ENCODE measurements around the gene SLC26A4. TPM values are rescaled to one million over a fixed set of nuclear protein-coding genes. Genes with fewer than 3 reads are reported as not detected.

Gene SLC26A4
- total and polyA plus RNA-seq, 10 of the 15 experiments (the other 5 are each of a cell fraction or from before 2014, with no cell fraction given): 0.01 to 0.18 (median 0.08) TPM; not detected in 5

DNA sequence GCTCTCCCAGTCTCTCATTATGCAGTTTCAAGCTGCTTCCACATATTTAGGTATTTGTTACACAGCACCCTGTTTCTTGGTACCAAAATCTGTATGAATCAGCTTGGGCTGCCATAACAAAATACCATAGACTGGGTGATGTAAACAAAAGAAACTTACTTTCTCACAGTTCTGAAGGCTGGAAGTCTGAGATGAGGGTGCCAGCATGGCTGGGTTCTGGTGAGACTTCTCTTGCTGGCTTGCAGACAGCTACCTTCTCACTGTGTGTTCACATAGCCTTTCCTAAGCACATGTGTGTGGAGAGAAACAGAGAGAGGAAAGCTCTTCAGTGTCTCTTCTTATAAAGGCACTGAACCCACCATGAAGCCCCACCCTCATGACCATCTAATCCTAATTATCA, 67.6 kb downstream of the SLC26A4 start:
- POLR2A ChIA-PET: no interaction called here
- no peaks in the 10 kb centered on the region for H3K4me1 ChIP-seq (ENCODE audit: control insufficient read depth, insufficient read depth, low read length)
- H3K9ac ChIP-seq (ENCODE audit: control insufficient read depth, insufficient read depth, low read length): no peak overlapping the region
- SMC1A ChIA-PET (ENCODE audit: uncharacterized antibody, unreplicated experiment): interaction anchor here (0.6 to 1.6 kb wide), 7 partner anchors 9 to 266 kb away, joined by 3 to 6 read pairs (median 3); no protein-coding TSS in a partner anchor
- no peaks in the 10 kb centered on the region for H4K20me1 ChIP-seq (ENCODE audit: control insufficient read depth, insufficient read depth)
- H3K4me3 ChIP-seq: no peak overlapping the region
- intact Hi-C loops (cut with micrococcal nuclease; ENCODE audit: unreplicated experiment) (loop anchor here (5.0 to 10.0 kb wide), 3 partner anchors 143 to 783 kb away; partner anchors contain the start of gene BCAP29), in situ Hi-C loops (cut with MboI) (loop anchor here (5.0 to 10.0 kb wide), 3 partner anchors 276 to 933 kb away; no protein-coding TSS in a partner anchor)
- H3K36me3 ChIP-seq (ENCODE audit: control insufficient read depth in 2 of 2, insufficient read depth in 2 of 2, low read length in 1 of 2): no peaks in the 10 kb centered on the region
- CTCF ChIA-PET: interaction anchor here (0.6 to 6.9 kb wide), 7 partner anchors 13 to 527 kb away, joined by 3 to 63 read pairs (median 3); no protein-coding TSS in a partner anchor
- BruUV-seq (replicated peaks): no TSS peak
- DNase-seq (ENCODE audit: low read depth, low spot score) (no peak), FAIRE-seq (no peak), ATAC-seq (no peak)
- RAD21 ChIA-PET (ENCODE audit: unreplicated experiment): interaction anchor here (1.2 to 1.4 kb wide), 2 partner anchors 147 to 265 kb away, joined by 3 to 5 read pairs; no protein-coding TSS in a partner anchor
- no peaks in the 10 kb centered on the region; the same call in 2 of the 3 replicates for H3K9me3 ChIP-seq (replicated peaks; ENCODE audit: control insufficient read depth, insufficient read depth, low read length)
- no peak overlapping the region for H3K27ac ChIP-seq (ENCODE audit: control insufficient read depth, insufficient read depth)
- no peak overlapping the region for H2AFZ ChIP-seq (ENCODE audit: control insufficient read depth, low read depth, low read length)
- no peaks in the 10 kb centered on the region for H3K27me3 ChIP-seq (replicated peaks in 1 of 2; ENCODE audit: control insufficient read depth in 2 of 2, insufficient read depth in 2 of 2, low read length in 1 of 2)
- no peaks in the 10 kb centered on the region for H3K79me2 ChIP-seq (ENCODE audit: control insufficient read depth, insufficient read depth, low read length)
- no peak overlapping the region for H3K4me2 ChIP-seq (ENCODE audit: control insufficient read depth, insufficient read depth)
- TF ChIP-seq TBL1XR1 (IDR thresholded peaks at IDR 0.05; ENCODE audit: low read depth, low read length): no peak
- TF ChIP-seq ZNF622 (IDR thresholded peaks at IDR 0.05): no peak
- TF ChIP-seq, protein P1, sequence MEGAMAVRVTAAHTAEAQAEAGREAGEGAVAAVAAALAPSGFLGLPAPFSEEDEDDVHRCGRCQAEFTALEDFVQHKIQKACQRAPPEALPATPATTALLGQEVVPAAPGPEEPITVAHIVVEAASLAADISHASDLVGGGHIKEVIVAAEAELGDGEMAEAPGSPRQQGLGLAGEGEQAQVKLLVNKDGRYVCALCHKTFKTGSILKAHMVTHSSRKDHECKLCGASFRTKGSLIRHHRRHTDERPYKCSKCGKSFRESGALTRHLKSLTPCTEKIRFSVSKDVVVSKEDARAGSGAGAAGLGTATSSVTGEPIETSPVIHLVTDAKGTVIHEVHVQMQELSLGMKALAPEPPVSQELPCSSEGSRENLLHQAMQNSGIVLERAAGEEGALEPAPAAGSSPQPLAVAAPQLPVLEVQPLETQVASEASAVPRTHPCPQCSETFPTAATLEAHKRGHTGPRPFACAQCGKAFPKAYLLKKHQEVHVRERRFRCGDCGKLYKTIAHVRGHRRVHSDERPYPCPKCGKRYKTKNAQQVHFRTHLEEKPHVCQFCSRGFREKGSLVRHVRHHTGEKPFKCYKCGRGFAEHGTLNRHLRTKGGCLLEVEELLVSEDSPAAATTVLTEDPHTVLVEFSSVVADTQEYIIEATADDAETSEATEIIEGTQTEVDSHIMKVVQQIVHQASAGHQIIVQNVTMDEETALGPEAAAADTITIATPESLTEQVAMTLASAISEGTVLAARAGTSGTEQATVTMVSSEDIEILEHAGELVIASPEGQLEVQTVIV (IDR thresholded peaks at IDR 0.05; ENCODE audit: borderline replicate concordance, partially characterized antibody): no peak
- TF ChIP-seq EED (IDR thresholded peaks at IDR 0.05; ENCODE audit: low read depth): no peak
- TF ChIP-seq JUNB (IDR thresholded peaks at IDR 0.05): no peak
- TF ChIP-seq, protein P2, sequence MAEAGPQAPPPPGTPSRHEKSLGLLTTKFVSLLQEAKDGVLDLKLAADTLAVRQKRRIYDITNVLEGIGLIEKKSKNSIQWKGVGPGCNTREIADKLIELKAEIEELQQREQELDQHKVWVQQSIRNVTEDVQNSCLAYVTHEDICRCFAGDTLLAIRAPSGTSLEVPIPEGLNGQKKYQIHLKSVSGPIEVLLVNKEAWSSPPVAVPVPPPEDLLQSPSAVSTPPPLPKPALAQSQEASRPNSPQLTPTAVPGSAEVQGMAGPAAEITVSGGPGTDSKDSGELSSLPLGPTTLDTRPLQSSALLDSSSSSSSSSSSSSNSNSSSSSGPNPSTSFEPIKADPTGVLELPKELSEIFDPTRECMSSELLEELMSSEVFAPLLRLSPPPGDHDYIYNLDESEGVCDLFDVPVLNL (IDR thresholded peaks at IDR 0.05; ENCODE audit: low read depth, low read length): no peak
- no peak for TF ChIP-seq RAD21 (IDR thresholded peaks at IDR 0.05; ENCODE audit: insufficient read depth, low read depth, low read length)
- TF ChIP-seq SP1 (IDR thresholded peaks at IDR 0.05; ENCODE audit: low read depth, low read length): no peak
- TF ChIP-seq, protein P3, sequence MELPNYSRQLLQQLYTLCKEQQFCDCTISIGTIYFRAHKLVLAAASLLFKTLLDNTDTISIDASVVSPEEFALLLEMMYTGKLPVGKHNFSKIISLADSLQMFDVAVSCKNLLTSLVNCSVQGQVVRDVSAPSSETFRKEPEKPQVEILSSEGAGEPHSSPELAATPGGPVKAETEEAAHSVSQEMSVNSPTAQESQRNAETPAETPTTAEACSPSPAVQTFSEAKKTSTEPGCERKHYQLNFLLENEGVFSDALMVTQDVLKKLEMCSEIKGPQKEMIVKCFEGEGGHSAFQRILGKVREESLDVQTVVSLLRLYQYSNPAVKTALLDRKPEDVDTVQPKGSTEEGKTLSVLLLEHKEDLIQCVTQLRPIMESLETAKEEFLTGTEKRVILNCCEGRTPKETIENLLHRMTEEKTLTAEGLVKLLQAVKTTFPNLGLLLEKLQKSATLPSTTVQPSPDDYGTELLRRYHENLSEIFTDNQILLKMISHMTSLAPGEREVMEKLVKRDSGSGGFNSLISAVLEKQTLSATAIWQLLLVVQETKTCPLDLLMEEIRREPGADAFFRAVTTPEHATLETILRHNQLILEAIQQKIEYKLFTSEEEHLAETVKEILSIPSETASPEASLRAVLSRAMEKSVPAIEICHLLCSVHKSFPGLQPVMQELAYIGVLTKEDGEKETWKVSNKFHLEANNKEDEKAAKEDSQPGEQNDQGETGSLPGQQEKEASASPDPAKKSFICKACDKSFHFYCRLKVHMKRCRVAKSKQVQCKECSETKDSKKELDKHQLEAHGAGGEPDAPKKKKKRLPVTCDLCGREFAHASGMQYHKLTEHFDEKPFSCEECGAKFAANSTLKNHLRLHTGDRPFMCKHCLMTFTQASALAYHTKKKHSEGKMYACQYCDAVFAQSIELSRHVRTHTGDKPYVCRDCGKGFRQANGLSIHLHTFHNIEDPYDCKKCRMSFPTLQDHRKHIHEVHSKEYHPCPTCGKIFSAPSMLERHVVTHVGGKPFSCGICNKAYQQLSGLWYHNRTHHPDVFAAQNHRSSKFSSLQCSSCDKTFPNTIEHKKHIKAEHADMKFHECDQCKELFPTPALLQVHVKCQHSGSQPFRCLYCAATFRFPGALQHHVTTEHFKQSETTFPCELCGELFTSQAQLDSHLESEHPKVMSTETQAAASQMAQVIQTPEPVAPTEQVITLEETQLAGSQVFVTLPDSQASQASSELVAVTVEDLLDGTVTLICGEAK (IDR thresholded peaks at IDR 0.05; ENCODE audit: borderline replicate concordance): no peak
- no peak for TF ChIP-seq SMC3 (IDR thresholded peaks at IDR 0.05; ENCODE audit: borderline replicate concordance, low read length)
- TF ChIP-seq FOS (IDR thresholded peaks at IDR 0.05; ENCODE audit: borderline replicate concordance, extremely low read depth, insufficient read length): no peak
- no peak for TF ChIP-seq EGR1 (IDR thresholded peaks at IDR 0.05; ENCODE audit: borderline replicate concordance in 1 of 2, low read depth in 2 of 2, low read length in 2 of 2)
- TF ChIP-seq SRF (IDR thresholded peaks at IDR 0.05; ENCODE audit: low read depth in 2 of 2, low read length in 2 of 2): no peak
- TF ChIP-seq, protein P4, sequence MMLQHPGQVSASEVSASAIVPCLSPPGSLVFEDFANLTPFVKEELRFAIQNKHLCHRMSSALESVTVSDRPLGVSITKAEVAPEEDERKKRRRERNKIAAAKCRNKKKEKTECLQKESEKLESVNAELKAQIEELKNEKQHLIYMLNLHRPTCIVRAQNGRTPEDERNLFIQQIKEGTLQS (IDR thresholded peaks at IDR 0.05; ENCODE audit: borderline replicate concordance, extremely low read depth, low read depth, low read length): no peak
